Neural crest cell (in vitro differentiated cells): Measurements from ENCODE around the gene GAS2L1. TPM values are rescaled to one million over a fixed set of nuclear protein-coding genes. Genes with fewer than 3 reads are reported as not detected.

Source experiments
- DNase-seq: peaks from one replicate; pipeline ENCODE4 v3.0.0; 2021; ENCODE audit warnings: low read depth, mixed read lengths, low spot score
- H3K27ac Mint-ChIP-seq: one replicate; pipeline ENCODE4 v1.8.0; 2021; ENCODE audit warnings: mild to moderate bottlenecking, mixed read lengths; ENCODE audit not compliant: unreplicated experiment
- H3K27me3 Mint-ChIP-seq: 2 replicates; pipeline ENCODE4 v1.8.0; 2021; ENCODE audit warnings: low read depth, mild to moderate bottlenecking, mixed read lengths
- H3K36me3 Mint-ChIP-seq: 2 replicates; pipeline ENCODE4 v1.8.0; 2021; ENCODE audit warnings: low read depth, mild to moderate bottlenecking, mixed read lengths
- H3K4me1 Mint-ChIP-seq: 2 replicates; pipeline ENCODE4 v1.8.0; 2021; ENCODE audit warnings: mixed read lengths
- H3K4me3 Mint-ChIP-seq: one replicate; pipeline ENCODE4 v1.8.0; 2021; ENCODE audit warnings: mild to moderate bottlenecking, mixed read lengths
- H3K9me3 Mint-ChIP-seq: 2 replicates; pipeline ENCODE4 v1.8.0; 2021; ENCODE audit warnings: mixed read lengths
- CTCF ChIP-seq: fragments of 200-600 bp; sonication (generic); conservative IDR thresholded peaks from 2 replicates; pipeline ENCODE4 v1.5.0; 2021; ENCODE audit warnings: antibody characterized with exemption, mild to moderate bottlenecking
- total RNA-seq: library from RNA; stranded (reverse); gene quantifications from 2 replicates; pipeline ENCODE4 v1.2.1, GENCODE V29; 2021

GAS2L1 gene
- total RNA-seq, 1 donor from 2014 or later = 8.9 TPM

GRCh38 chr22:29323641-29324040 is 17.2 kb downstream of the GAS2L1 start:
- DNase-seq = no peak
- Mint-ChIP-seq H3K36me3 (no peaks in the 10 kb centered on the region), H3K4me3 (no peak overlapping the region), H3K27ac (no peak overlapping the region), H3K4me1 (peaks cover 10% of the 10 kb centered on the region), H3K27me3 (no peaks in the 10 kb centered on the region), H3K9me3 (no peaks in the 10 kb centered on the region)
- TF ChIP-seq CTCF = no peak

GRCh38 chr22:29325356-29325755 is 18.9 kb downstream of the GAS2L1 start:
- Mint-ChIP-seq H3K36me3 (no peaks in the 10 kb centered on the region), H3K27me3 (no peaks in the 10 kb centered on the region), H3K27ac (peak overlapping the region; percentile 35), H3K9me3 (no peaks in the 10 kb centered on the region), H3K4me3 (no peak overlapping the region), H3K4me1 (peaks cover 15% of the 10 kb centered on the region)
- DNase-seq = no peak
- no peak for TF ChIP-seq CTCF

GRCh38 chr22:29325785-29326315 is 19.4 kb downstream of the GAS2L1 start:
- no peaks in the 10 kb centered on the region for H3K27me3 Mint-ChIP-seq
- no peak for TF ChIP-seq CTCF
- H3K4me1 Mint-ChIP-seq = peaks cover 20% of the 10 kb centered on the region
- H3K27ac Mint-ChIP-seq = no peak overlapping the region
- no peaks in the 10 kb centered on the region for H3K36me3 Mint-ChIP-seq
- DNase-seq = no peak
- H3K9me3 Mint-ChIP-seq = no peaks in the 10 kb centered on the region
- H3K4me3 Mint-ChIP-seq = no peak overlapping the region

GRCh38 chr22:29326481-29326880 is 20.0 kb downstream of the GAS2L1 start:
- Mint-ChIP-seq H3K9me3 (no peaks in the 10 kb centered on the region), H3K4me3 (no peak overlapping the region), H3K36me3 (no peaks in the 10 kb centered on the region), H3K27ac (no peak overlapping the region), H3K27me3 (no peaks in the 10 kb centered on the region), H3K4me1 (peaks cover 22% of the 10 kb centered on the region)
- DNase-seq = no peak
- no peak for TF ChIP-seq CTCF

GRCh38 chr22:29327089-29327764 is 20.8 kb downstream of the GAS2L1 start:
- H3K27ac Mint-ChIP-seq = peak overlapping the region; percentile 19
- no peaks in the 10 kb centered on the region for H3K27me3 Mint-ChIP-seq
- no peaks in the 10 kb centered on the region for H3K9me3 Mint-ChIP-seq
- no peak for TF ChIP-seq CTCF
- H3K4me3 Mint-ChIP-seq = peak overlapping the region; percentile 34
- DNase-seq = no peak
- no peaks in the 10 kb centered on the region for H3K36me3 Mint-ChIP-seq
- H3K4me1 Mint-ChIP-seq = peaks cover 24% of the 10 kb centered on the region
